Breast epithelium (tissue), 4 donors: ENCODE measurements around the gene CADM1. TPM values are rescaled to one million over a fixed set of nuclear protein-coding genes. Genes with fewer than 3 reads are reported as not detected.

ENCODE experiments used
- DNase-seq, 2 donors: peaks; one replicate each; pipeline ENCODE4 v3.0.0-alpha.2; 2019; ENCODE audit warnings: low spot score in 2 of 2
- H3K27ac ChIP-seq, 2 donors: fragments of 200-600 bp; sonication (generic) in 1 of 2; one replicate each; pipeline ENCODE4 v1.5.1; 2016 to 2019; ENCODE audit warnings: mild to moderate bottlenecking in 1 of 2
- H3K27me3 ChIP-seq, 2 donors: fragments of 200-600 bp; sonication (generic) in 1 of 2; one replicate each; pipeline versions ENCODE4 v1.5.1 to v1.6.0; 2017 to 2019; ENCODE audit warnings: control low read depth in 1 of 2, mild to moderate bottlenecking in 1 of 2
- H3K36me3 ChIP-seq: fragments of 200-600 bp; one replicate; pipeline ENCODE4 v1.5.1; 2019
- H3K4me1 ChIP-seq, 2 donors: fragments of 200-600 bp; sonication (generic); one replicate each; pipeline ENCODE4 v1.5.1; 2016 to 2019; ENCODE audit warnings: control low read depth in 1 of 2
- H3K4me3 ChIP-seq, 3 donors: fragments of 200-600 bp; sonication (generic); 1 replicate in 2 of 3; 2 replicates in 1 of 3; pipeline ENCODE4 v1.5.1; 2016 to 2019; ENCODE audit warnings: mild to moderate bottlenecking in 3 of 3, moderate library complexity in 2 of 3
- H3K9me3 ChIP-seq, 2 donors: fragments of 200-600 bp; sonication (generic) in 1 of 2; one replicate each; pipeline ENCODE4 v1.5.1; 2016 to 2019; ENCODE audit warnings: control low read depth in 1 of 2
- POLR2A ChIP-seq: fragments of 450-650 bp; IDR thresholded peaks from one replicate; pipeline ENCODE4 v1.6.1; 2016; ENCODE audit warnings: antibody characterized with exemption, mild to moderate bottlenecking, moderate library complexity
- POLR2AphosphoS5 ChIP-seq, 3 donors: sonication (generic); formaldehyde crosslinking; IDR thresholded peaks; one replicate each; pipeline ENCODE4 v1.6.1; 2017; ENCODE audit warnings: antibody characterized with exemption in 3 of 3
- intact Hi-C: fragments of 100-400 bp; cut with DNase I; formaldehyde crosslinking; loops from one replicate; pipeline ENCODE4 v1.15.1; 2023; ENCODE audit warnings: low total_unique reads
- total RNA-seq, 3 donors: library from RNA; depleted of rRNA; stranded (reverse); fragments of >200 nt; gene quantifications; one replicate each; pipeline ENCODE4 v1.1.0, GENCODE V29; 2016
- TF ChIP-seq, protein P1 (sequence below), 3 donors: fragments of 450-650 bp; IDR thresholded peaks; one replicate each; pipeline ENCODE4 v1.5.1; 2016 to 2017; ENCODE audit warnings: antibody characterized with exemption in 3 of 3, mild to moderate bottlenecking in 3 of 3, moderate library complexity in 3 of 3

CADM1 gene
- total RNA-seq, 3 donors from 2014 or later = 5.3 to 48.4 (median 33.1) TPM

DNA sequence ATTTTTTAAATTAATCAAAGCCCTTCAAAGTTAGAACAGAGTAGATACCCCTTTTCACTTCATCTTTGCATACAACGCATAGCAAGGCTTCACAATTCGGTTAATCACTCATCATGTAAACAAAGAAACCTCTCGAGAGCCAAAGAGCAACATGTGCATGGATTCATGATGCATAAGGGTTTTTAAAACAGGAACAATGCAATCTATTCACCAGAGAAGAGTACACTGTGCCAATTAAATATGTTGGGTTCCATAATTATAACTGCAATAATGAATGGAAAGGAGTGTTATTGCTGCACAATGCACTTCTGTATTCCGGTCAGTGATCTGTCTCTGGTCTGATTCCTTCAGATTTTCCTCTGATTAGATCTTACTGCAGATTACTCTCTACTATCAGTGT, 45.3 kb downstream of the CADM1 start:
- no peaks in the 10 kb centered on the region for H3K27me3 ChIP-seq
- intact Hi-C loops = no loop called here
- no peak for DNase-seq
- TF ChIP-seq, protein P1, sequence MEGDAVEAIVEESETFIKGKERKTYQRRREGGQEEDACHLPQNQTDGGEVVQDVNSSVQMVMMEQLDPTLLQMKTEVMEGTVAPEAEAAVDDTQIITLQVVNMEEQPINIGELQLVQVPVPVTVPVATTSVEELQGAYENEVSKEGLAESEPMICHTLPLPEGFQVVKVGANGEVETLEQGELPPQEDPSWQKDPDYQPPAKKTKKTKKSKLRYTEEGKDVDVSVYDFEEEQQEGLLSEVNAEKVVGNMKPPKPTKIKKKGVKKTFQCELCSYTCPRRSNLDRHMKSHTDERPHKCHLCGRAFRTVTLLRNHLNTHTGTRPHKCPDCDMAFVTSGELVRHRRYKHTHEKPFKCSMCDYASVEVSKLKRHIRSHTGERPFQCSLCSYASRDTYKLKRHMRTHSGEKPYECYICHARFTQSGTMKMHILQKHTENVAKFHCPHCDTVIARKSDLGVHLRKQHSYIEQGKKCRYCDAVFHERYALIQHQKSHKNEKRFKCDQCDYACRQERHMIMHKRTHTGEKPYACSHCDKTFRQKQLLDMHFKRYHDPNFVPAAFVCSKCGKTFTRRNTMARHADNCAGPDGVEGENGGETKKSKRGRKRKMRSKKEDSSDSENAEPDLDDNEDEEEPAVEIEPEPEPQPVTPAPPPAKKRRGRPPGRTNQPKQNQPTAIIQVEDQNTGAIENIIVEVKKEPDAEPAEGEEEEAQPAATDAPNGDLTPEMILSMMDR (IDR thresholded peaks at IDR 0.05) = no peak
- TF ChIP-seq POLR2AphosphoS5 (IDR thresholded peaks at IDR 0.05) (no peak), POLR2A (no peak)
- H3K4me1 ChIP-seq = no peaks in the 10 kb centered on the region
- H3K36me3 ChIP-seq = no peaks in the 10 kb centered on the region
- no peak overlapping the region for H3K4me3 ChIP-seq
- H3K9me3 ChIP-seq = no peaks in the 10 kb centered on the region
- no peak overlapping the region for H3K27ac ChIP-seq

DNA sequence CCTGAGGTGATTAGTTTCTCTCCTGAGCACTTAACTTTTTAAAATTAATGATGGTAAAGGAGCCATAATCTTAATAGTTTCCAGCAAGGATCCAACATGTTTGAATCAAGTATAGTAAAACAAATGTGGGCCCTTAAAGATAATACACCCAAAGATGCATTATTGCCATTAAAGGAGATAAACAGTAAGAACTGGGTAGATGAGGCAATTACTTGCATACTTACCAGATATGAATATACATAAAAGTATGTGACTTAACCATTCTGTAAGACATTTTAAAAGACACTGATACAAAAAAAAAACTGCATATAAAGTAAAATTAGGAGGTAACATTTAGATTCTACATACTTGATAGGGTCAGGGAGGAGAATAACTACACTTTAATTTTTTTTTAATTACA, 48.2 kb downstream of the CADM1 start:
- no peaks in the 10 kb centered on the region for H3K9me3 ChIP-seq
- no peak overlapping the region for H3K4me3 ChIP-seq
- H3K27me3 ChIP-seq = no peaks in the 10 kb centered on the region
- no peak overlapping the region for H3K27ac ChIP-seq
- DNase-seq = no peak
- TF ChIP-seq, protein P1 (IDR thresholded peaks at IDR 0.05) = no peak
- TF ChIP-seq POLR2AphosphoS5 (IDR thresholded peaks at IDR 0.05) (no peak), POLR2A (no peak)
- no peaks in the 10 kb centered on the region for H3K4me1 ChIP-seq
- H3K36me3 ChIP-seq = no peaks in the 10 kb centered on the region
- intact Hi-C loops = loop anchor here (2.0 kb wide), 1 partner anchor 17 kb away; no protein-coding TSS in a partner anchor

DNA sequence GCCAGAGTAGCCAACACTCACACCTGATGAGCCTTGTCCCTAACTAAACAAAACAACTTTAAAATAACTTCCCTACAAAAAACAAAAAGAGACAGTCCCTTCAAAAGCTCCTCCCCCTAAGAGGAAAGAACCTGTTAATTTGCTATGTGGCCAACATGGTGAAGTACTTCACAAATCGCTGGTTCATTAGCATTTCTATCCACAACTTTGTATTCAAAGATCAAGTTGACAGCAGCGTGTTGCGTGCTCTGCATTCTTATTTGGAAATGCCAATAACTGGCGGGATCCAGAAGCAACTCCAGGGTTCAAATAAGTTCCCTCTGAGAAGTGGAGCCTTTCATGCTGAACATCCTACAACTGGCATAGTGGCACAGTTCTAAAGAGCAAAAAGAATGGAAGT, 48.6 kb downstream of the CADM1 start:
- TF ChIP-seq, protein P1 (IDR thresholded peaks at IDR 0.05) = no peak
- TF ChIP-seq POLR2AphosphoS5 (IDR thresholded peaks at IDR 0.05) (no peak), POLR2A (no peak)
- no peaks in the 10 kb centered on the region for H3K27me3 ChIP-seq
- H3K4me1 ChIP-seq = no peaks in the 10 kb centered on the region
- no peak overlapping the region for H3K27ac ChIP-seq
- no peak for DNase-seq
- intact Hi-C loops = loop anchor here (2.0 kb wide), 1 partner anchor 17 kb away; no protein-coding TSS in a partner anchor
- H3K36me3 ChIP-seq = no peaks in the 10 kb centered on the region
- no peaks in the 10 kb centered on the region for H3K9me3 ChIP-seq
- no peak overlapping the region for H3K4me3 ChIP-seq

DNA sequence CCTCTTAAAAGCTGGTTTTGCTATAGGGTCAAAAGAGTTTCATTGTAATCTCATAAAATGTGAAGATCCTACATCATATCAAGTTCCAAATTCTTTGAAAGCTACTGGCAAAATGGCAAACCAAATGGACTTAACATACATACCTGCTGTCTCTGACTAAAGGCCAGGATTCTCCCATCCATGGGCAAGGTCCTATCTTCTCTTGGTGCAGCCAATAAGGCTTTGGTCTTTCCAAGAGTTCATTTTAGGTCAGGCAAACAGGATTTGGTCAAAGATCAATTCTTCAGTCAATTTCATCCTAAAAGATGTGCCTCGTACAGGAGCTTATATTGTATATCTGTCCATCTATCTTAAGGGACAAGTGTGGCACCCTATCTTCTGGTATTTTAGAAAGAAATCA, 49.7 kb downstream of the CADM1 start:
- Histone ChIP-seq H3K9me3 (no peaks in the 10 kb centered on the region), H3K27ac (no peak overlapping the region), H3K27me3 (no peaks in the 10 kb centered on the region), H3K4me1 (no peaks in the 10 kb centered on the region), H3K4me3 (no peak overlapping the region), H3K36me3 (no peaks in the 10 kb centered on the region)
- DNase-seq = no peak
- TF ChIP-seq, protein P1 (IDR thresholded peaks at IDR 0.05) = no peak
- TF ChIP-seq POLR2A (no peak), POLR2AphosphoS5 (IDR thresholded peaks at IDR 0.05) (no peak)
- intact Hi-C loops = no loop called here

DNA sequence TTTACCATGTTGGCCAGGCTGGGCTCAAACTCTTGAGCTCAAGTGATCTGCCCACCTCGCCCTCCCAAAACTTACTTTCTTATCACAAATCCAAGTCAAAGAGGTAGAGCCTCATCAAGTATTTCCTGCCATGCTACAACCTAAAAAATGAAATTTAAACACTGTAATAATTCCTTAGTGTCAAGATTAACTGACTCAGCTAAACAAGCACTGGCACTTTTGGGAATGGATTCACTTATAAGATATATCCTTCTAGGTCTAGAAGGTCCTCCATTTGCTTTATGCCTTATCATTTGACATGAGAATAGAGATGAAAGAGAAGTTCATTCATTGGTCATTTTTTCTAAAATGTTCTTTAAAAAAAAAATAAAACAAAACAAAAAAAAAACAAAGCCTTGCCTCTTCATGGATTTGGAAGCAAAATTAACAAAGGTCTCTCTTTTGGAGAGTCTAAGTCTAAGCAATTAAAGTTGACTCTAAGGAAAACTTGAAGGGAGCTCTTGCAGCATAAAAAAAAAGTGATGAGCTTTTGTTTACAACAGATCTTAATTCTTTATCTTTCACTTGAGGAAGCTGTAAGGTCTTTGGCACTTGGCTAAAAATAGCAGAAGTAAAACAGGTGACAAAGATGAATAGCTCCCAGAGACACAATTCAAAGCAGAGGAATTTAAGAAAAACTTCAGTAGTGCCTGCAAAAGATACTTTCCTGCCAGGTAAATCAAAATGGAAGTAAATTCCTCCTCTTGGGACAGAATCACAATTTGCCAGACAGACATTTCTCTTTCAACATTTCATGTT, 50.3 kb downstream of the CADM1 start:
- no peaks in the 10 kb centered on the region for H3K4me1 ChIP-seq
- no peak for DNase-seq
- H3K27me3 ChIP-seq = no peaks in the 10 kb centered on the region
- no peak overlapping the region for H3K4me3 ChIP-seq
- TF ChIP-seq, protein P1 (IDR thresholded peaks at IDR 0.05) = no peak
- H3K9me3 ChIP-seq = no peaks in the 10 kb centered on the region
- H3K27ac ChIP-seq = no peak overlapping the region
- no peaks in the 10 kb centered on the region for H3K36me3 ChIP-seq
- intact Hi-C loops = no loop called here
